Fibroblast of lung (primary cell): ENCODE data around the gene SULF2.
"Not testable (repeated sequence)": the region's sequence is repeated elsewhere in the genome, so short reads cannot be mapped to it uniquely, and the experiment has no call there.

Experiments
- EZH2 ChIP-seq: IDR thresholded peaks from 2 replicates; pipeline ENCODE4 v1.5.1; 2012; ENCODE audit warnings: low read length, control low read depth, mild to moderate bottlenecking; ENCODE audit errors: missing control alignments
- TF ChIP-seq, protein P1 (sequence below), 2 donors: IDR thresholded peaks in 1 of 2; conservative IDR thresholded peaks in 1 of 2; 1 replicate in 1 of 2; 2 replicates in 1 of 2; pipeline ENCODE4 v1.5.1; 2011 to 2012; ENCODE audit warnings: low read length in 2 of 2, control low read depth in 1 of 2, inconsistent platforms in 1 of 2, low read depth in 1 of 2, mild to moderate bottlenecking in 1 of 2

DNA sequence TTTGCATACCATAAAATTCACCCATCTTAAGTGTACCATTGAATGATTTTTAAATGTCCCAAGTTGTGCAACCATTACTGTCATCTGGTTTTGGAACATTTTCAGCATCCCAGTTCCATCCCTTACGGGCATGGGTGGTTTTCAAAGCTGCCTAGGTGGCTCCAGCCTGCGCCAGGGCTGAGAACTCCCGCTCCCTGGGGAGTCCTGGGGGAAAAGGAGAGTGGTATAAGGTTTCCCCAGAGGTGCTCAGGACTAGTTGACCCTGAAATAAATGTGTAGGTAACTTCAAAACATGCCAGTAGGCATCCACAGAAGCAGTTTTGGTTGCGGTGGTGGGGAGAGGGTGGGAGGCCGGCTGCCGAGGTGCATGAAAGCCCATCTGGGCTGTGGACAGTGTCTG is 9.0 kb upstream of the SULF2 start:
- not testable (repeated sequence) for TF ChIP-seq EZH2
- TF ChIP-seq, protein P1, sequence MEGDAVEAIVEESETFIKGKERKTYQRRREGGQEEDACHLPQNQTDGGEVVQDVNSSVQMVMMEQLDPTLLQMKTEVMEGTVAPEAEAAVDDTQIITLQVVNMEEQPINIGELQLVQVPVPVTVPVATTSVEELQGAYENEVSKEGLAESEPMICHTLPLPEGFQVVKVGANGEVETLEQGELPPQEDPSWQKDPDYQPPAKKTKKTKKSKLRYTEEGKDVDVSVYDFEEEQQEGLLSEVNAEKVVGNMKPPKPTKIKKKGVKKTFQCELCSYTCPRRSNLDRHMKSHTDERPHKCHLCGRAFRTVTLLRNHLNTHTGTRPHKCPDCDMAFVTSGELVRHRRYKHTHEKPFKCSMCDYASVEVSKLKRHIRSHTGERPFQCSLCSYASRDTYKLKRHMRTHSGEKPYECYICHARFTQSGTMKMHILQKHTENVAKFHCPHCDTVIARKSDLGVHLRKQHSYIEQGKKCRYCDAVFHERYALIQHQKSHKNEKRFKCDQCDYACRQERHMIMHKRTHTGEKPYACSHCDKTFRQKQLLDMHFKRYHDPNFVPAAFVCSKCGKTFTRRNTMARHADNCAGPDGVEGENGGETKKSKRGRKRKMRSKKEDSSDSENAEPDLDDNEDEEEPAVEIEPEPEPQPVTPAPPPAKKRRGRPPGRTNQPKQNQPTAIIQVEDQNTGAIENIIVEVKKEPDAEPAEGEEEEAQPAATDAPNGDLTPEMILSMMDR (conservative IDR thresholded peaks at IDR 0.05 in 1 of 2, IDR thresholded peaks at IDR 0.05 in 1 of 2; ENCODE audit: low read depth in 1 of 2, low read length in 2 of 2) = not testable (repeated sequence)
